Measurements from ENCODE around the gene RALGPS1. TPM values are rescaled to one million over a fixed set of nuclear protein-coding genes. Genes with fewer than 3 reads are reported as not detected.

Gene RALGPS1
- total RNA-seq, 4 donors from 2014 or later: 27.3 to 42.1 (median 39.1) TPM

DNA sequence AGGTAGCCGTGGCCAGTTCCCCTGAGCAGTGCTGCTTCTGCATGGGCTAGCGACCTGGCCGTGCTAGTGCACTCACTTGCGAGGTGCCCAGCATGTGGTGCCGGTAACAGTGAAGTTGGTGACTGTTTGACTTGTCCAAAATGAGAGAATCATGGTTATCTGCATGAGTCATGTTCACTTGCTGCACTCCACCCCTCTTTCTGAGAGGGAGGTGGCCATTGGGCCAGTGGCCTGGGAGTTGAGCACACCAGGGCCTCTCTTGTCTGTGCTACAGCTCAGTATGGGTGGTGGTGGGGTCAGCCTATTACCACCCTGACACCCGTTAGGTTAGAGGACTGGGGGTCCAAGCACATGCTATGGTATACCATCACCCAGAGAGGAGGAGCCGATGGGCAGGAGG, 294.6 kb downstream of the RALGPS1 start:
- DNase-seq: no peak
- H3K4me3 ChIP-seq (replicated peaks in 1 of 3): no peak overlapping the region
- TF ChIP-seq POLR2A (IDR thresholded peaks at IDR 0.05) (no peak), CTCF (IDR thresholded peaks at IDR 0.05) (no peak)
- H3K9me3 ChIP-seq: no peaks in the 10 kb centered on the region
- H3K36me3 ChIP-seq: no peaks in the 10 kb centered on the region
- 94% methylated on average over 5 to 6 of the region's 7 CpGs for WGBS, 2 donors
- H3K27ac ChIP-seq: no peak overlapping the region
- intact Hi-C loops (cut with DNase I): no loop called here
- no peaks in the 10 kb centered on the region for H3K4me1 ChIP-seq
- H3K27me3 ChIP-seq: no peaks in the 10 kb centered on the region

DNA sequence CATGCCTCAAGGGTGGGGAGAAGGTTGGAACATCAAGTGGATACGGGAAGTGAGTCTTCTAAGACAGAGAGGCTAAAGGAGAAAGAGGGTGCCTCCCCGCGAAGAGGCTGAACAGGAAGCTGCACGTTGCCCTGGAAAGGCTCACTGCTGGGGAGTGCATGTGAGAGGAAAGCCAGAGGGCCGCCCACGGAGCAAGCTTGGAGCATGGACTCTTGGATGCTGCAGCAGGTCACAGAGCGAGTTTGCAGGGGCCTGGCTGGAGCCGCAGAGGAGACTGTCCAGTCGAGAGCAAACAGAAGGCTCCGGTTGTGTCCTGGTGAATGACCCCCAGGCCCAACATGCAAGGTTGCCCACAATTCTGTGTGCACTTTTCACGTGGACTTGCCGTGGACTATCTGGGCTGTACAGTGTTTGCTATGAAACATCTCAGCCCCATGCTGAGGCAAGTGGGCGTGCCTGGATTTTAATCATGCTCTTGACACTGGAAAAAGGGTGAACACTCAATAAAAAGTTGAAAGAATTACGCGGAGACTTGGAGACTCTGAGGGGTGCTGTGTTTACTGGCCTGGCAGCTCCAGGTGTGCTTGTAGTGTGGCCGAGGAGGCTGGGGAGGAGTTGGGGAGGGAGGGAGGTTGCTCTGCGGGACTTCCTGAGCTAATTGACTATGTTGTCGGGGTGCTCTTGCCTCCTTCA, 295.5 kb downstream of the RALGPS1 start:
- 64 to 76% methylated on average over 18 of the region's 18 CpGs for WGBS, 2 donors
- Histone ChIP-seq H3K4me3 (replicated peaks in 1 of 3) (no peak overlapping the region), H3K27ac (no peak overlapping the region), H3K27me3 (no peaks in the 10 kb centered on the region), H3K4me1 (peaks cover 0 to 5% of the 10 kb centered on the region in 2 donors), H3K36me3 (no peaks in the 10 kb centered on the region), H3K9me3 (no peaks in the 10 kb centered on the region)
- intact Hi-C loops (cut with DNase I): no loop called here
- no peak for DNase-seq
- TF ChIP-seq CTCF (IDR thresholded peaks at IDR 0.05): no peak
- TF ChIP-seq POLR2A (IDR thresholded peaks at IDR 0.05): no peak

- no peaks in the 10 kb centered on the region for H3K36me3 ChIP-seq
- H3K27ac ChIP-seq: no peak overlapping the region
- no peak overlapping the region for H3K4me3 ChIP-seq (replicated peaks in 1 of 3)
- no peaks in the 10 kb centered on the region for H3K9me3 ChIP-seq
- no peak for TF ChIP-seq POLR2A (IDR thresholded peaks at IDR 0.05)
- TF ChIP-seq CTCF (IDR thresholded peaks at IDR 0.05): no peak
- H3K27me3 ChIP-seq: no peaks in the 10 kb centered on the region
- peaks cover 0 to 5% of the 10 kb centered on the region in 2 donors for H3K4me1 ChIP-seq
- 73 to 76% methylated on average over 16 to 20 of the region's 20 CpGs for WGBS, 2 donors
- no peak for DNase-seq
- intact Hi-C loops (cut with DNase I): no loop called here
Measured at GRCh38 chr9:127210851-127211730, 296.5 kb downstream of the RALGPS1 start.

- Histone ChIP-seq H3K4me3 (replicated peaks in 1 of 3) (no peak overlapping the region), H3K27ac (no peak overlapping the region), H3K4me1 (peaks cover 0 to 5% of the 10 kb centered on the region in 2 donors), H3K36me3 (no peaks in the 10 kb centered on the region), H3K27me3 (no peaks in the 10 kb centered on the region), H3K9me3 (no peaks in the 10 kb centered on the region)
- WGBS, 2 donors: 94 to 100% methylated on average over 6 to 8 of the region's 11 CpGs
- no peak for DNase-seq
- TF ChIP-seq CTCF (IDR thresholded peaks at IDR 0.05) (no peak), POLR2A (IDR thresholded peaks at IDR 0.05) (no peak)
- intact Hi-C loops (cut with DNase I): no loop called here
Measured at GRCh38 chr9:127211983-127212382, 297.4 kb downstream of the RALGPS1 start.

DNA sequence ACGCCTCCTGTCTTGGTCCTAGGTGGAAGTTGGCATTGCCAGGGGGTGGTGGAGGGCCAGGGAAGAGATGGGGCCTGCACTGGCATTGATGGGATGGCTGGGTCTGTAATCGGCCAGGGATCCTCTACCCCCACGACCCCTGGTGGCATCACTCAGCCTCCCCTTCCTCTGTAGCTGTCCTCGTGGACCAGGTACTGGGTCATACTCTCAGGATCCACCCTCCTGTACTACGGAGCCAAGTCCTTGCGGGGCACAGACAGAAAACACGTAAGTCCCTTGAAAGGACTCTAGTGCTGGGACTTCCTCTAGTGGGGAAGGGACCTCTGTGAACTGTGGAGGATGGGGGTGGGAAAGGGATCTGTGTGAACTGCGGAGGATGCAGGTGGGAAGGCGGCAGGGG, 297.9 kb downstream of the RALGPS1 start:
- no peaks in the 10 kb centered on the region for H3K36me3 ChIP-seq
- no peak overlapping the region for H3K4me3 ChIP-seq (replicated peaks in 1 of 3)
- DNase-seq: no peak
- no peak overlapping the region for H3K27ac ChIP-seq
- 92 to 93% methylated on average over 9 of the region's 9 CpGs for WGBS, 2 donors
- peaks cover 0 to 5% of the 10 kb centered on the region in 2 donors for H3K4me1 ChIP-seq
- TF ChIP-seq POLR2A (IDR thresholded peaks at IDR 0.05): no peak
- TF ChIP-seq CTCF (IDR thresholded peaks at IDR 0.05): no peak
- no peaks in the 10 kb centered on the region for H3K9me3 ChIP-seq
- no peaks in the 10 kb centered on the region for H3K27me3 ChIP-seq
- intact Hi-C loops (cut with DNase I): no loop called here
